Activated CD8-positive, alpha-beta memory T cell treated with anti-CD3 and anti-CD28 coated beads, Interleukin-2, amount 50 U/mL, for 24 hours (primary cell): ENCODE measurements around the gene ANKRD13B.

Experiments used
- DNase-seq: peaks from one replicate; pipeline ENCODE4 v3.0.0-alpha.2; 2020; ENCODE audit errors: extremely low read depth

The ANKRD13B gene

DNA sequence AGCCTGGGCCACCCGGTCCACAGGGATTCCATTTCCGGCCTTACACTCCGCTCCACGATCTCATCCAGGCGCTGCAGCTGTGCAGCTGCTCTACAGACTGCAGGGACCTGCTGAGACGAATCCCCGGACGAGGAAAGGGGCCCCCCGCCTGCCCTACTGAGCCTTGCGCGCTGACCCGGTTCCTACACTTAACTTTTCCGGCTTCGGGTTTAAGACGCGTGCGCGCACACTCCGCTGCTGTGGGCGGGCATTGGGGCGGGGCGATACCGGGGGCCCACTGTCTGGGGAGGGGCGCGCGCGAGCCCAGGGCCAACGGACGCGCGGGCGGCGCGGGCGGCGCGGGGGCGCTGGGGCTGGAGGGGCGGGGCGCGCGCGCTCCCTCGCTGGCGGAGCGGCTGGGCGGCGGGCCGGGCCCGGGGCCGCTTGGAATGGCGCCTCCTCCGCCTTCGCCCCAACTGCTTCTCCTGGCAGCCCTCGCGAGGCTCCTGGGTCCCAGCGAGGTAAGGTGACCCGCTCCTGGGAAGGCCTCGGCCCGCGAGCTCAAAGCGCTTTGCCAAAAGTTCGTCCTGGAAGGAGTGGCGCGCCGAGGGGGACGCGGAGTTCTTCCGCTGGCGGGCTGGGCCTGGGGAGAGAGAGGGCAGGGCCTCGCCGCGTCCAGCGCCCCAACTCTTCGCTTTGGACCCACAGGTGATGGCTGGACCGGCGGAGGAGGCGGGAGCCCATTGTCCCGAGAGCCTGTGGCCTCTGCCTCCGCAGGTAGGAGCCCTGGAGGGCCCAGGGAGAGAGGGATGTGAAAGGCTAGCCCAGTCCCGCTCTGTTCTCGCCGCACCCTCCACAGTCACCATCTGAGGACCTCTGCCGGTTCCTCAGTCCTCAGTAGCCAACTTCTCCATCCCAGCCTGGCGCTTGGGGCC lies 24.3 kb upstream of the ANKRD13B start, which contains the start of gene TP53I13:
Gene TP53I13, plus strand, starts transcription at position 371 of the 914 bp plus-strand sequence. Its CDS starts 58 bp downstream, at position 429.
- peak; percentile 68 for DNase-seq

DNA sequence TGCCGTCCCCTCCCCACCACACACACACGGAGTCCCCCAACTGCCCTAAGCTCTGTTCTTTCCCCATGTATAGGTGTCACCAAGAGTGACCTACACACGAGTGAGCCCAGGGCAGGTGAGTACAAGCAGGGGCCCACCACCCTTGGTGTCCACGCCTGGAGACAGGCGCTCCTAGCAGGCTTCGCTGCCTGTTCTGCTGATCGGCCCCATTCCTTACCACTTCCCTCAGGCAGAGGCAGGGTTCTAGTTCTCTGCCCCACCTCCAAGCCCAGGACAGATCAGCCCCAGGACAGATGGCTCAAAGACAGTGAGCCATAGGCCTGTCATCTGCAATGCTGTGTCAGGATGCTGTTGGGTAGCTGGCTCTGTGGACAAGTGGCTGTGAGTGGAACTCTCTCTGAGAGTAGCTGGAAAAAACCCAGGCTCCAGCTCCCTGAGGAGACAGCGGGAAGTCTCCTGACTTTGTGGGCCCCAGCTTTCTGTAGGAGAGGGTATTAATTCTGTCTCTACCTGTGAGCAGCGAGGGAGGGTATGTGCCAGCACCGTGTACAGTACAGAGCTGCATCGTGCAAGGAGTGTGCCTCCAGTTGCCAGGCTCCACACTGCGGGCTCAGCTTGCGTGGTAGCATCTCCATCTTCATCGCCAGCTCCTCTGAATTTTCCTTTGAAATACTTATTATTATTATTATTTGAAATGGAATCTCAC lies 23.5 kb upstream of the ANKRD13B start:
- no peak for DNase-seq

DNA sequence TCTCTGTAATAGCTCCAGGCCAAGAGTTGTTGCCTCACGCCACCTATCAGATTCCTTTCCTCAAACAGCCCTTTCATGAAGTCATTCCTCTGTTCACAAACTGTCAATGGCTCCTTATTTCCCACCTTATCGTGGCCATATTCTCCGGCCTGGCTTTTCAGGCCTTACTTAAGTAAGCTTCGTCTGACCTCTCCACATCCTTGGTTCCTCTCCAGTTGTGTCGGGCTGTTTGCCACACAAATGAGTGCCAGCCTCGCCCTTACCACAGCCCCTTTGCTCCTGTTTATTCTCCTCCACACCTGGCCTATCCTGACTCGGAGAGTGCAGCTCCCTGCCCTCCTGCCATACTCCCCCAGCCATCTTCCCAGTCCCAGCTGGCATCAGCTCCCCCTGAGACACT lies 22.4 kb upstream of the ANKRD13B start:
- DNase-seq, result no peak

DNA sequence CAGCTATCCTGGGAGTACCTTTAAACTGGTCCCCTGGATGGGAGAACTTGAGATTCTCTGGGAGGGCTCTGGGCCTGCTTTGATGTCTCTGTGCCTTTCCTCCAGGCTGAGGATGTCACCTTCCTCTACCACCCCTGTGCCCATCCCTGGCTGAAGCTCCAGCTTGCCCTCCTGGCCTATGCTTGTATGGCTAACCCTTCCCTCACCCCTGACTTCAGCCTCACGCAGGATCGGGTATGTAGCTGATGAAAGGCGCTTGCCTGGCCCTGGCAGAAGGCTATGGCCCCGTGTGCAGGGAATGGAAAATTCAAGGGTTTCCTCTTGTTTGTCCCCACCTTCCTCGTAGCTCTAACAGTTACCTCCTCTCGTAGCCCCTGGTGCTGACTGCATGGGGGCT lies 21.4 kb upstream of the ANKRD13B start:
- no peak for DNase-seq

DNA sequence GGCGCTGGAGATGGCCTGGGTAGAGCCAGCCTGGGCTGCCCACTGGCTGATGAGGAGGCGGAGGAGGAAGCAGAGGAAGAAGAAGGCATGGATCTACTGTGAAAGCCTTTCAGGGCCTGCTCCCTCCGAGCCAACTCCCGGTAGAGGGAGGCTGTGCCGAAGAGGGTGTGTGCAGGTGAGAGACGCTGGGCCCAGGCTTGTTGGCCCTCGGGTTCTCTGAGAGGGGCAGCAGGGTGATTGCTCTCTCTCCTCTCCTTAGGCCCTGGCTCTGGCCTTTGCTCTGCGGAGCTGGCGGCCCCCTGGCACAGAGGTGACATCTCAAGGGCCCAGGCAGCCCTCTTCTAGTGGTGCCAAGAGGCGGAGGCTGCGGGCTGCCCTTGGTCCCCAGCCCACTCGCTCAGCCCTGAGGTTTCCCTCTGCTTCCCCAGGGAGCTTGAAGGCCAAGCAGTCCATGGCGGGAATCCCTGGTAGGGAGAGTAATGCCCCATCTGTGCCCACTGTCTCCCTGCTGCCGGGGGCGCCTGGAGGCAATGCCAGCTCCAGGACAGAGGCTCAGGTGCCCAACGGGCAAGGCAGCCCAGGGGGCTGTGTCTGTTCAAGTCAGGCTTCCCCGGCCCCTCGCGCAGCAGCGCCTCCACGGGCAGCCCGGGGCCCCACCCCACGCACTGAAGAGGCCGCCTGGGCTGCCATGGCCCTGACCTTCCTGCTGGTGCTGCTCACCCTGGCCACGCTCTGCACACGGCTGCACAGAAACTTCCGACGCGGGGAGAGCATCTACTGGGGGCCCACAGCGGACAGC lies 20.9 kb upstream of the ANKRD13B start:
- no peak for DNase-seq

DNA sequence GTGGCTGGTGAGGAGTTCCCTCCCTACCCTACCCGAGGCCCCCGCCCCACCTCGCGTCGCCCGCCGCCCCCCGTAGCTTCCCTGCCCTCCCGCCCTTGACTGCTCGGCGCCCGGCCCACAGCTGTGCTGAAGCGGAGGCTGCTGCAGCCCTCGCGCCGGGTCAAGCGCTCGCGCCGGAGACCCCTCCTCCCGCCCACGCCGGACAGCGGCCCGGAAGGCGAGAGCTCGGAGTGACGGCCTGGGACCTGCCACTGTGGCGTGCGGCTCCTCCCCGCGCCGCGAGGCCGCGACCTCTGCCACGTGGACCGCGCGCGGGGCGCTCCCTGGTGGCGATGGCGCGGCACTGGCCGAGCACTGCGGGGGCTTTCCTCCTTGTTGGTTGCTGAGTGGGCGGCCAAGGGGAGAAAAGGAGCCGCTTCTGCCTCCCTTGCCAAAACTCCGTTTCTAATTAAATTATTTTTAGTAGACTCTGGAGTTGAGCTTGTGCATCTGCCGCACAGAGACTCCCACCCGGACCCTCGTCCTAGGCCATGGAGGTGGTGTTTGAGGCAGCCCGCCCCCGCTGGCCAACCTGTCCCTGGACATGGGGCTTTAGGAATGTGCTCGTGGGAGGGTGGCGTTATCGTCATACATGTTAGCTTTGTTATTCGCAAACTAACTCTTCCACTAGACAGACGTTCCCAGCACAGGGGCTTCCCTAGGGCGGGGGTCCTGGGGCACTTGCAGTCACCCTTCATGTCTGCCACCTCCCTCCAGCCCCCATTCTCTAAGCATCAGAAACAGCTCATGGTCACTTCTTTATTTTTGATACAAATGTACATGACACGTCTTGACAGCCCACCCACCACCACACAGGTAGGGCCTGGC lies 20.0 kb upstream of the ANKRD13B start:
- no peak for DNase-seq

DNA sequence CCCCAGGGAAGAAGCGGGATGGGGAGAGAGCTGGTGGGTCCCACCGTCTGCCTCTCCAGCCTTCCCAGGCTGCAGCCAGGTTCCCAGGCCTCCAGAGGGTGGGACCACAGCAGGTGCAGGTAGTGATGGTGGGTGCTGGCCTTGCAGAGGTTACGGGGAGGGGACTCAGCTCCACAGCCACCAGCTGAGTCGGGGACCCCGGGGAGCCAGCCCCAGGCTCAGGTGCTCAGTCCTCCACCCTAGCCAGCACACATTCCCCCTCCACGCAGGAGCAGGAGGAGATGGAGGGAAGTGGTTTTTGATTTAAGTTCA lies 19.4 kb upstream of the ANKRD13B start:
- DNase-seq, result no peak

DNA sequence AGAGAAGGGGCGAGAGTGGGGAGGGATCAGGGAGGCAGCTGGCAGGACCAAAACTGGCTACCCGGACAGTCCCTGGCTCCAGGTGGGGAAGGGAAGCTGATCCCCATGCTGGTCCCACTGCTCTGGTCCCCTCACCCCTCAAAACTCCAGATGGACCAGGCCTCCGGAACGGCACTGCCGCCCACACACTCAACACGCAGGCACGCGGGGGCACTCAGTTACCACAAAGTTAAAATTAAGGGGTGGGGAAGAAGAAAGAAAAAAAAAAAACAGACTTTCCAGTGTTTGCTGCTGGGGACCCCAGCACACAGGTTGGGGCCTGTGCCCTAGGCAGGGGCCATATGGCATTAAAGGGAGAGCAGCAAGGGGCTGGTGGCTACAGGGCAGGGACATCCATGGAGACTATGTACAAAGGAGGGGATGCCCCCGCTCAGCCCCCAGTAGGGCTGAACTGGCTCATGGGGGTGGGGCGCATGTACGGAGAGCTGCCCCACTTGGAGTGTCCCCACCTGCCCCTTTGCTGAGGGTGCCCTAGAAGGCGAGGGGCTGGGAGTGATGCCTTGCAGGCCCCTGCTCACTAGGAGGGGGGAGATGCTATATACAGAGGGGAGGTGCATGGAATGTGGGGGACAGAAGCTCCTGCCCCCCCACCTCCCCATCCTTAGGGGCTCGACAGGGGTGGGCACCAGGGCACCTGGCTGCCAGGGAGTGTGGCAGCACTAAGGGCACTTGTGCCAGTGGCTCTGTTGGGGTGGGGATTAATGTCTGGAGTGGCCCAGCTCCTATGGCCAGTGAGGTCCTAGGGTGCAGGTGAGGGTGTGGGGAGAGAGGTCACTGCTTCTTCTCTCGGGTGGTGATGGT lies 18.8 kb upstream of the ANKRD13B start:
- no peak for DNase-seq

DNA sequence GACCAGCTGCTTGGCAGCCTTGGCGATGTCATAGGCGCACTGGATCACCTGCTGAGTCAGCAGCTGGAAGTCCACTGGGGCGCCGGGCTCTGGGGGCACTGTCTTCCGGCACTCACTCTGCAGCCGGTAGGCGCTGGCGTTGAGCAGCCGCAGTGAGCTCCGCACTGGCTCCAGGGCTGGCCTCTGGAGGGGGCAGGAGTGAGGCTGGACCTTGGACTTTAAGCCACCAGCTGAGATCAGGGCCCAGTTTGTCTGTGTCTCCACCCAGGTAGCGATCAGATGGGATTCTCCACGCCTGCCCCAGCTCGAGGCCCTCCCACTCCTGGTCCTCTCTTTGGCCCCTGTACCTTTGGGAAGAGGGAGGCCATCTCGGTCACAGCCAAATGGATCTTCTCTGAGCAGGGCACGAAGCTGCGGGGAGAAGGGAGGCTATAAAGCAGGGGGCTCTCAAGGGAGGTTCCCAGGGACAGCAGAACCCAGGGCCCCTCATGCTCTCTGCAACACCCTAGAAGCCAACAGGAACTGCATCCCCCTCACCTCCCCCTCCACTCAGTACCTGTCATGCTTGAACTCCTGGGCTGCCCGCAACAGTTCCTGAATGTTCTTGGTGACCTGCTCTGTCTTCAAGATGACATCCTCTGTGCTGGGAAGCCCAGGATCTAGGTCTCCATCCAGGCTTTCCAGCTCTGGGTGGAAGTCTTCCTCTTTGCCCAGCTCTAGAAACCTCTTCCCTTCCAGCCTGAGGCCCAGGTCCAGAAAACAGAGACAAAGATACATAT lies 18.0 kb upstream of the ANKRD13B start:
- no peak for DNase-seq

DNA sequence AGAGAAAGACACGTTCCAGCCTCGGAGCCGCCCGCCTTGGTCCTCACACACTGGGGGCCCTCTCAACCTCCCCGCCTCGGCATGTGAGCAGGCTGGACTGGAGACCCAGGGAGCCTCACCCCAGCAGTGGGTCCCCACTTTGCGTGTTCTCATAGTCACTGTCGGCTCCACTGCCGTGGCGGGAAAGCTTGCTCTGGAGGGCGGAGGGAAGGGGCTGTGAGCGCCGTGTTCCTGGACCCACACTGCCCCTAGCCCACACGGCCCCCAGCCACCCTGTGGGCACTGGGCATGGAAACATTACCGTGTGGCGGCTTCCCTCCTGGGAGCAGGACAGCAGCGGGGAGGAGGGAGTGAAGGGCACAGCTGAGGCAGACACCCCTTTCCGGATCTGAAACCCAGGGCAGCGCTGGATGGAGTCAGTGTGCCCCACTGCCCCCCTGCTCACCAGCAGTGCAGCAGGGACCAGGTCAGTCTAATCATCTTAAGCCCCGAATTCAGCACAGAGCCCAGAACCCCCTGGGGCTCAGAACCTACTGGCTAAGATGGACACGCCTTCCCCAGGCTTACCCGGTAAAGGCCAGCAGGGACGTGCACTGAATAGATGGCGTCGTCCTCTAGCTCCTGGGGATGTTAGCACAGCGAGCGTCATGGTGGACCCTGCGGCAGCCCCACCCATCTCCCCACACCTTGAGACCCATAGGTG lies 17.3 kb upstream of the ANKRD13B start:
- no peak for DNase-seq

DNA sequence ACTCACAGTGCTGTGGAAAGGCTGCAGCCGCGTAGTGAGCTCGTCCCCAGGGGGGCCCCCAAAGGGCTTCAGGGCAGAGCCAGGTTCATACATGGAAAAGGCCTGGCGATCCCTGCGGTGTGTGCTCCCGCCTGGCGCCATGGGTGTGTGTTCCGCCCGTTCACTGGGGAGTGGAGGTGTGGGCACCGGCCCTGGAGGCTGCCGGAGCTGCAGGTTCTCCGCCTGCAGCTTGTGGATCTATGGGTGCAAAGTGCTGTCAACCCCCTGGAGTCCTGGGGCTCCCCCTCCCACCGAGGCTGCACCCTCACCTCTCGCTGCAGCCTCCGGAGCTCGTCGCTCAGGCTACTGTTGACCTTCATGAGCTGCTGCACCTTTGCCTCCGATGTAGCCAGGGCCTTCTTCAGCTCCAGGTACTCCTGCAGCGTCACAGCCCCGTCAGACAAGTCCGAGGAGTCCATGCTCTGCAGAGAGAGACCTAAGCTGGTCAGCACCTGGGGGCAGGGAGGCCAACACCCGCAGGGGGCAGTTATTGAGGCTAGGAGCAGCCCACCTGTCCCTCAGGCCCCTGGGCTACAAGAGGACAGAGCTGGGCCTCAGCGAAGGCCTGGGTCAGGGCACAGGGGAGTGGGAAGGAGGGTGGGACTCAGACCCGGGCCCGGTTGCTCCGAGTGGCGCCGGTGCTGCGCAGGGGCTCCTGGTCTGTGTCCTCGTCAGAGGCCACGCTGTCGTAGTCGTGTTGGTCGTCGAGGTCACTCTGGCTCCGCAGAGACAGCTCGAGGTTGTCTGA lies 16.5 kb upstream of the ANKRD13B start:
- DNase-seq, result no peak

DNA sequence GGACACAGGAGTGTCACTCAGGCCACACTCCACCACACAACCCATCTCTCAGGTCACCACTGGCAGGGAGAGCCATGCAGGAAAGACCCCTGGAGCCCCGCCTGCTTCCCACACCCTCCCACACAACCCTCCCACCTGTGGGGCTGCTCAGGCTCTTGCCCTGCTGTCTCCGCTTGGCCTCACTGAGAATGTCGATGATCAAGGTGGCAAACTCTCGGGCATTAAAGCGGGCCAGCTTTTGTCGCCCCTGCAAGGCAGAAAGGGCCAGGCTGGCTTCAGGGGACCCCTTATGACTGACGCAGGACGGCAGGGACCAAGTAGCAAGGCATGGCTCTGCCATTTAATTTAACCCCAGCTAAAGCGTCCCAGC lies 15.9 kb upstream of the ANKRD13B start:
- no peak for DNase-seq

DNA sequence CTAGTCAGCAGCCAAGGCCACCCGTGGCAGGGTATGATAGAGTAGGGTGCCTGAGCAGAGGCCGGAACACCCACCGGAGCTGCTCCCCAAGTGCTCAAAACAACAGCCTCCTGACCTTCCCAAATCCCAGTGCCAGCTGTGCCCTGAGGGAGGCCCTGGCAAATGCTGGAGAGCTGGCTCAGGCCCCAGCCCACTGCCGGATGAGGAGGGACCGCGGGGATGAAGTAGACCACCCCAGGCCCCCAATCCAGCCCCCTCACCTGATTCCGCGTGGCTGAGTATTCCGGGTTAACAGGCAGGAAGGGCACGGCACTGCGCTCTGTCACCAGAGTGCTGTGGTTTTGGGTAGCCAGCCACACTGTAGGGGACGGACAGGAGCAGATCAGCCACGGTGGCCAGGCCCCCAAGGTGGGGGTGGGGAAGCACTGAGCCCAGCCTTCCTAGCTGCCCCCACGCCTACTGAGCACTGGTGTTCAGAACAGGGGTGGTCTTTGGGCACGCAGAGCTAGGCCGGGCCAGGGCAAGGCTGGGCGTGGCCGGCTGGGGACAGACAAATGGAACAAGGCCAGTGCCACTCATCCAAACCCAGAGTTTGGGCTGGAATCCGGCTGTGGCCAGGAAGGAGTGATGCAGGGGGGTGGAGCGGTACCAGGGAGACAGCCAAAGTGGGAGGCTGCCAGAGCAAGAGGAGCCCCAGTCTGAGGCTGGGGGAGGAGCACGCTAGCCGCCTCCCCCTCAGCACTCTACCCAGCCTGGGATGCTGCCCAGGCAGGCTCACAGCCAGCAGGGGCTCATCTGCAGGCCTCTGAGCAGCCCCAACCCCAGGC lies 15.3 kb upstream of the ANKRD13B start:
- no peak for DNase-seq

DNA sequence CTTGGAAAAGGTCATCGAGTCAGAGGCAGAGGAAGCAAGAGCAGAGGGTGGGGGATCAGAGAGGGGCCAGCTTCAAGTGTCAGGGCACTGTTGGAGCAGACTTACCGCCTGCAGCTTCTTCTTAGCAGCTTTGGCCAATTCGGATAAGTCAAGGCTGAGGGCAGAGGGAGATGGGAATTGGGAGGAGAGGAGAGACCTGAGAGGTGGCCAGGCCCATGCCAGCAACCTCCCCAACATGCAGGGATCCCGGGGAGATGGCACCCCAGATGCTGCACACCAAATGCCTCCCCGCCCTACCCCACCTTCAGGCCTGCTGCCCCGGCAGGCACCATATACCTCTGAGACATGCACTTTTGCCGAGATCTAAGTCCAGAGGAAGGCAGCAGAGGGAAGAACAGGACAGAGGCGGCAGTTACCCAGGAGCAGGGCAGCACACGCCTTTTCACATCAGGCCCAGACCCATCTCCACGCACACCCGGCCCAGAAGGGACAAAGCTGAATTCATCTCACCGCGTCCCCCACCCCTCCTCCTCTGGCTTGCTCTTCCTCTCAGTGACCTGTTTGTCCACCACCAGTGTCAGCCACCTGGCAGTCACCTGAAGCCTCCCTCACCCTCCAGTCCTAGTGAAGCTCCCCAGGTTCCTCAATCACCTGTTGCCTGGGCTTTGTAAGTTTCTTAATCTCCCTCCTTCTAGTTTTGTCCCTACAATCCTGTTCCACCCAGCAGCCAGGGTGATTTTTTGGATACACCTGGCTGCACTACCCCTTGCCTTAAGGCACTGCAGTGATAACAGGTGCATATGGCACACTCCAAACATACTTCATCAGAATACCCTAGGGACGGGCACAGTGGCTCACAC lies 14.1 kb upstream of the ANKRD13B start:
- no peak for DNase-seq

DNA sequence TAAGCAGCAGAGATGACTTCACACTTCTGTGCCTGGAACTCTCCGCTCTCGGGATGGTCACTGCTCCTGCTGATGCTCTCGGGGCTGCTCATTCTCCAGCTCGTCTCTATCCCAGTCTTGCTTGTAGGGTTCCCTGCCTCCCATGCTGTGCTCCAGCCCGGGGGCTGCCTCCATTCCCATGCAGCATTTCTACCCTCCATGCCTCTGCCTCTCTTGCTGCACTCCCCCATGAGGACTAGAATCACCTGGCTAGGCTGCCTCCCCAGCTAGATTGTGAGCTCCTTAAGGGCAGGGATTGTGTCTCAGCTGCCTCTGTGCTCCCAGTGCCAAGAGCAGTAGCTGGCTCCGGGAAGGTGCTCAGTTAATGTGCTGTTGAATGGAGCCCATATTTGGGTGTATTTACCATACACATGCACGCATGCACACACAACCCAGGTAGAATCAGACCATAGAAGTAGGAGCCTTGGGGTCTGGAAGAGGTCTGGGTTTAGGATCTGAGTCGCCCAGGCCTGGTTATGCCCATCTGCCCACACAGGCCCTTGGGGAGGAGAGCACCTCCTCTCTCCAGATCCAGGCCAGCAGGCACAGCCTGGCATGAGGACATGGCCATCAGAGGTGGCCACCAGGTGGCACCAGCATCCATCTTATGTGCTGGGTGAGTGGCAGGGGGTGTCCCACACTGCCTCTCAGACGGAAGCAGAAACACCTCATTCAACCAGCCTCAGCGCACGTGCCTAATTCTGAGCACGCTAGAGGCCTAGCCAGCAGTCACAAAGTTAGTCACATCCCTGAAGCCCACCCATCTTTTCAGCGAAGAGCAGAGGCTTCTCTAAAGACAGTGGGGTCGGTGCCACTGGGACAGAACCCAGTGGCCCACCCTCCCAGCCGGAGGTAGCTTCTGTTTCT lies 12.8 kb upstream of the ANKRD13B start:
- peak; percentile 80 for DNase-seq
